GM15510 (cell line): Measurements from ENCODE around the gene FAM135A.

Experiments used
- POLR2A ChIP-seq: IDR thresholded peaks from 3 replicates; pipeline ENCODE4 v1.6.1; 2011; ENCODE audit warnings: borderline replicate concordance; ENCODE audit not compliant: insufficient read length; ENCODE audit errors: extremely low read depth

Gene FAM135A

GRCh38 chr6:70506321-70506720 is 93.0 kb downstream of the FAM135A start:
- TF ChIP-seq POLR2A = no peak

GRCh38 chr6:70507161-70507560 is 93.9 kb downstream of the FAM135A start:
- TF ChIP-seq POLR2A = no peak

GRCh38 chr6:70508953-70509352 is 95.6 kb downstream of the FAM135A start:
- TF ChIP-seq POLR2A = no peak

GRCh38 chr6:70510600-70510999 is 97.3 kb downstream of the FAM135A start:
- no peak for TF ChIP-seq POLR2A

GRCh38 chr6:70518723-70519122 is 105.4 kb downstream of the FAM135A start:
- no peak for TF ChIP-seq POLR2A

- no peak for TF ChIP-seq POLR2A
Observed at GRCh38 chr6:70520575-70520974, 107.3 kb downstream of the FAM135A start.

- no peak for TF ChIP-seq POLR2A
Observed at GRCh38 chr6:70524721-70525286, 111.5 kb downstream of the FAM135A start.

GRCh38 chr6:70527071-70527737 is 113.9 kb downstream of the FAM135A start:
- TF ChIP-seq POLR2A = no peak

- TF ChIP-seq POLR2A = no peak
Observed at GRCh38 chr6:70530023-70530422, 116.7 kb downstream of the FAM135A start.

- no peak for TF ChIP-seq POLR2A
Observed at GRCh38 chr6:70531133-70531532, 117.8 kb downstream of the FAM135A start.

- no peak for TF ChIP-seq POLR2A
Observed at GRCh38 chr6:70537266-70537665, 124.0 kb downstream of the FAM135A start.

GRCh38 chr6:70538376-70538775 is 125.1 kb downstream of the FAM135A start:
- TF ChIP-seq POLR2A = no peak

- no peak for TF ChIP-seq POLR2A
Observed at GRCh38 chr6:70547313-70547712, 134.0 kb downstream of the FAM135A start.

- no peak for TF ChIP-seq POLR2A
Observed at GRCh38 chr6:70547905-70548304, 134.6 kb downstream of the FAM135A start.

GRCh38 chr6:70549327-70549726 is 136.0 kb downstream of the FAM135A start:
- no peak for TF ChIP-seq POLR2A

- no peak for TF ChIP-seq POLR2A
Observed at GRCh38 chr6:70551566-70551965, 138.3 kb downstream of the FAM135A start.
